Measurements from ENCODE around the gene TNNT3. TPM values are rescaled to one million over a fixed set of nuclear protein-coding genes. Genes with fewer than 3 reads are reported as not detected.

The TNNT3 gene
- total RNA-seq, 1 experiment from 2014 or later = not detected

DNA sequence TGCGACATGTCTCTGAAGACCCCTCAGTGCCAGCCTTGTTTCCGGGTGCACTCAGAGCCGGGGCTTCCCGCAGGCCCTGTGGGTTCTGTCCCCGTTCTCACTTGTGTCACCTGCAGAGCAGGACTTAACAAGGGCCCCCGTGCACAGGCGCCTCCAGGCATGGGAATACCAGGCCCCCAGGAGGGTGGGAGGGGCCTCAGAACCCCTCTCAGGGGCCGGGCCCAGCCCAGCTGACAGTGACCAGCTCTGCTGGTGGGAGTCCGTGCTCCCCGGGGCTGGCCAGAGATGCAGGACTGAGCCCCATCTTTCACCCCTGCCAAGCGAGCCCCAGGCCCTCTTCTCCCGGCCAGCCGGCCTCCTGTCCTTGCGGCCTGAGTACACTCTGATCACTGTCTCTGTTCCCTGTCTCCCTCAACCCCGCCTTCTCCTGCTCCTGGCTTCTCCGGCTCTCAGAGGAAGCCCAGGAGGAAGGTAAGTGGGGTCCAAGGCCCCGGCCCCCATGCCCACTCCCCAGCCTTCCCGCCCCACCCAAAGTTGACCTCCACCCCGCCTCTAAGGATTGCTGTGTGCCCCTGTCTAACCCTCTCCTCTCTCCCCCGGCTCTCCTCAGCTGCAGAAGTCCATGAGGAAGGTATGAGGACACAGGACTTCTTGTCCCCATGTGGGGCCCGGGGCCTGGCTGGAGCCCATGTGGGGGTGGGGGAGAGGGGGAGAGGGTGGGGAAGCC is 5.3 kb downstream of the TNNT3 start:
- Histone ChIP-seq H3K27me3 (ENCODE audit: low read length) (no peaks in the 10 kb centered on the region), H4K20me1 (ENCODE audit: low read length) (no peaks in the 10 kb centered on the region), H2AFZ (ENCODE audit: low read length) (no peak overlapping the region), H3K4me1 (ENCODE audit: insufficient read depth, low read length) (no peaks in the 10 kb centered on the region), H3K9me3 (ENCODE audit: low read length) (no peaks in the 10 kb centered on the region), H3K9ac (ENCODE audit: low read length) (no peak overlapping the region), H3K9me2 (replicated peaks; ENCODE audit: low read length) (no peaks in the 10 kb centered on the region), H3K79me2 (ENCODE audit: low read length) (no peaks in the 10 kb centered on the region), H3K4me2 (ENCODE audit: low read length) (no peak overlapping the region), H3K4me3 (ENCODE audit: low read length) (no peak overlapping the region), H3F3A (ENCODE audit: low read length, unreplicated experiment) (no peaks in the 10 kb centered on the region), H3K27ac (ENCODE audit: low read length) (no peak overlapping the region), H3K36me3 (ENCODE audit: low read depth, low read length) (no peaks in the 10 kb centered on the region)
- CTCF ChIA-PET = no interaction called here
- no peak for DNase-seq
- POLR2A ChIA-PET (ENCODE audit: unreplicated experiment) = no interaction called here
- no peak for ATAC-seq
- no TSS peak for BruUV-seq (replicated peaks)
- intact Hi-C loops (cut with micrococcal nuclease) = no loop called here
- TF ChIP-seq EZH2 (IDR thresholded peaks at IDR 0.05; ENCODE audit: low read length, unreplicated experiment) (no peak), EZH2phosphoT487 (IDR thresholded peaks at IDR 0.05; ENCODE audit: borderline replicate concordance, low read length) (no peak)
- TF ChIP-seq, protein P1, sequence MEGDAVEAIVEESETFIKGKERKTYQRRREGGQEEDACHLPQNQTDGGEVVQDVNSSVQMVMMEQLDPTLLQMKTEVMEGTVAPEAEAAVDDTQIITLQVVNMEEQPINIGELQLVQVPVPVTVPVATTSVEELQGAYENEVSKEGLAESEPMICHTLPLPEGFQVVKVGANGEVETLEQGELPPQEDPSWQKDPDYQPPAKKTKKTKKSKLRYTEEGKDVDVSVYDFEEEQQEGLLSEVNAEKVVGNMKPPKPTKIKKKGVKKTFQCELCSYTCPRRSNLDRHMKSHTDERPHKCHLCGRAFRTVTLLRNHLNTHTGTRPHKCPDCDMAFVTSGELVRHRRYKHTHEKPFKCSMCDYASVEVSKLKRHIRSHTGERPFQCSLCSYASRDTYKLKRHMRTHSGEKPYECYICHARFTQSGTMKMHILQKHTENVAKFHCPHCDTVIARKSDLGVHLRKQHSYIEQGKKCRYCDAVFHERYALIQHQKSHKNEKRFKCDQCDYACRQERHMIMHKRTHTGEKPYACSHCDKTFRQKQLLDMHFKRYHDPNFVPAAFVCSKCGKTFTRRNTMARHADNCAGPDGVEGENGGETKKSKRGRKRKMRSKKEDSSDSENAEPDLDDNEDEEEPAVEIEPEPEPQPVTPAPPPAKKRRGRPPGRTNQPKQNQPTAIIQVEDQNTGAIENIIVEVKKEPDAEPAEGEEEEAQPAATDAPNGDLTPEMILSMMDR (conservative IDR thresholded peaks at IDR 0.05; ENCODE audit: low read depth, low read length) = no peak

DNA sequence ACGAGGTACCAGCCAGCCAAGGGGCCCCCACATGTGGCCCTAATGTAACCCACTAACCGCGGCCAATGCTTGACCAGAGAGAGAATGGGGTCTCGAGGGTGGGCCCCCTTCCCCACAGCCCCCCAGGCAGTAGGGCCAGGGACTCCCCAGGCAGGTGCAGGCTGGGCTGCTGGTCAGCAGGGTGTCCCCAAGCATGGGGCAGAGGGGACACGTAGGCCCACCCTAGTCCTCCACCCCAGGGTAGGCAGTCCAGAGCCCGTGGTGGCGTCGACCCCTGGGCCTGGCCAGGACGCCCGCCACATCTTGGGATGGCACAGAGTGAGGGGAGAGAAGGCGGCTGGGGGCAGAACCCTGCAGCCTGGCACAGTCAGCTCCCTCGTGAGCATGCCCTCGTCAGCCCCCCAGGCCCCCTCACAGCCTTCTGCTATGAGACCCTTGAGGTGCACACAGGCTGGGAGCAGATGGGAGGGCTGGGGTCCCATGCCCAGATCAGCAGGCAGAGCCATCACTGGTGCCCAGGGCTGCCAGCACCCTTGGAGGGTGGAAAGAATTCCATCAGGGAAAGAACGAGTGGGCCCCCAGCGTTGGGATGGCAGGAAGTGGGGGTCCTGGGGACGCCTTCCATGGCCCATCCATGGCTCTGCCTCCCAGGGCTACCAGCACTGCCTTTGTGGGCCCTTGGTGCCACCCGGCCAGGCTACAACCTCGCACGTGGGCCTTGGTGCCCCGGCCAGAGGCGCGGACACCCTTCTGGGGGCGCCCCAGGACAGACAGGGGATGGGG is 6.1 kb downstream of the TNNT3 start:
- Histone ChIP-seq H3K36me3 (ENCODE audit: low read depth, low read length) (no peaks in the 10 kb centered on the region), H3K9me3 (ENCODE audit: low read length) (no peaks in the 10 kb centered on the region), H3K27me3 (ENCODE audit: low read length) (no peaks in the 10 kb centered on the region), H2AFZ (ENCODE audit: low read length) (no peak overlapping the region), H3K9me2 (replicated peaks; ENCODE audit: low read length) (no peaks in the 10 kb centered on the region), H3F3A (ENCODE audit: low read length, unreplicated experiment) (no peaks in the 10 kb centered on the region), H3K4me2 (ENCODE audit: low read length) (no peak overlapping the region), H3K27ac (ENCODE audit: low read length) (no peak overlapping the region), H3K4me3 (ENCODE audit: low read length) (no peak overlapping the region), H3K4me1 (ENCODE audit: insufficient read depth, low read length) (no peaks in the 10 kb centered on the region), H3K79me2 (ENCODE audit: low read length) (no peaks in the 10 kb centered on the region), H3K9ac (ENCODE audit: low read length) (no peak overlapping the region), H4K20me1 (ENCODE audit: low read length) (no peaks in the 10 kb centered on the region)
- ChIA-PET CTCF (no interaction called here), POLR2A (ENCODE audit: unreplicated experiment) (no interaction called here)
- no peak for ATAC-seq
- BruUV-seq (replicated peaks) = no TSS peak
- TF ChIP-seq EZH2 (IDR thresholded peaks at IDR 0.05; ENCODE audit: low read length, unreplicated experiment) = no peak
- TF ChIP-seq EZH2phosphoT487 (IDR thresholded peaks at IDR 0.05; ENCODE audit: borderline replicate concordance, low read length) = no peak
- TF ChIP-seq, protein P1 (conservative IDR thresholded peaks at IDR 0.05; ENCODE audit: low read depth, low read length) = no peak
- no peak for DNase-seq
- intact Hi-C loops (cut with micrococcal nuclease) = no loop called here
